NCI-H748 treated with DMSO at 0.1 percent for 48 hours (cell line): ENCODE data around the gene GDAP2.
"Not testable (repeated sequence)": the region's sequence is repeated elsewhere in the genome, so short reads cannot be mapped to it uniquely, and the experiment has no call there.

ENCODE experiments used
- DNase-seq: peaks from one replicate; lab custom pipeline; 2025; lab: John Stamatoyannopoulos, UW

Gene GDAP2

GRCh38 chr1:117899801-117900200 lies 29.6 kb downstream of the GDAP2 start:
- DNase-seq: no peak

- DNase-seq: no peak
These were observed 31.9 kb downstream of the GDAP2 start for GRCh38 chr1:117897551-117897950.

- peak; percentile 57 for DNase-seq
These were observed 33.8 kb downstream of the GDAP2 start for GRCh38 chr1:117895482-117896114.

- no peak for DNase-seq
These were observed 35.3 kb downstream of the GDAP2 start for GRCh38 chr1:117894078-117894477.

- no peak for DNase-seq
These were observed 36.9 kb downstream of the GDAP2 start for GRCh38 chr1:117892512-117892911.

- DNase-seq: no peak
These were observed 39.0 kb downstream of the GDAP2 start for GRCh38 chr1:117890452-117890851.

GRCh38 chr1:117886101-117886795 lies 43.2 kb downstream of the GDAP2 start:
- no peak for DNase-seq

GRCh38 chr1:117883616-117884015 lies 45.8 kb downstream of the GDAP2 start:
- DNase-seq: no peak

- DNase-seq: no peak
These were observed 50.1 kb downstream of the GDAP2 start for GRCh38 chr1:117879284-117879683.

GRCh38 chr1:117877823-117878222 lies 51.6 kb downstream of the GDAP2 start:
- DNase-seq: no peak

GRCh38 chr1:117871013-117871412 lies 58.4 kb downstream of the GDAP2 start:
- no peak for DNase-seq

- no peak for DNase-seq
These were observed 67.7 kb downstream of the GDAP2 start for GRCh38 chr1:117861694-117862093.

- no peak for DNase-seq
These were observed 68.4 kb downstream of the GDAP2 start for GRCh38 chr1:117860896-117861610.

GRCh38 chr1:117859901-117860300 lies 69.5 kb downstream of the GDAP2 start:
- no peak for DNase-seq

- DNase-seq: peak; percentile 21
These were observed 72.0 kb downstream of the GDAP2 start for GRCh38 chr1:117857418-117857817.

GRCh38 chr1:117852853-117853553 lies 76.4 kb downstream of the GDAP2 start:
- DNase-seq: no peak

- DNase-seq: no peak
These were observed 77.7 kb downstream of the GDAP2 start for GRCh38 chr1:117851687-117852086.

GRCh38 chr1:117846674-117847425 lies 82.6 kb downstream of the GDAP2 start:
- DNase-seq: no peak

GRCh38 chr1:117844478-117844877 lies 84.9 kb downstream of the GDAP2 start:
- DNase-seq: not testable (repeated sequence)

- no peak for DNase-seq
These were observed 85.6 kb downstream of the GDAP2 start for GRCh38 chr1:117843791-117844190.

GRCh38 chr1:117842408-117843170 lies 86.8 kb downstream of the GDAP2 start:
- DNase-seq: no peak
